AG09319 (cell line): ENCODE results near the gene FOLR3.

Source experiments
- DNase-seq: peaks from one replicate; pipeline ENCODE4 v3.0.0-alpha.2; 2010; ENCODE audit warnings: low read depth; ENCODE audit errors: extremely low read depth
- TF ChIP-seq, protein P1 (sequence below): IDR thresholded peaks from 2 replicates; pipeline ENCODE4 v1.5.1; 2011; ENCODE audit warnings: low read depth, mild to moderate bottlenecking, inconsistent platforms, low read length, moderate library complexity

The FOLR3 gene

DNA sequence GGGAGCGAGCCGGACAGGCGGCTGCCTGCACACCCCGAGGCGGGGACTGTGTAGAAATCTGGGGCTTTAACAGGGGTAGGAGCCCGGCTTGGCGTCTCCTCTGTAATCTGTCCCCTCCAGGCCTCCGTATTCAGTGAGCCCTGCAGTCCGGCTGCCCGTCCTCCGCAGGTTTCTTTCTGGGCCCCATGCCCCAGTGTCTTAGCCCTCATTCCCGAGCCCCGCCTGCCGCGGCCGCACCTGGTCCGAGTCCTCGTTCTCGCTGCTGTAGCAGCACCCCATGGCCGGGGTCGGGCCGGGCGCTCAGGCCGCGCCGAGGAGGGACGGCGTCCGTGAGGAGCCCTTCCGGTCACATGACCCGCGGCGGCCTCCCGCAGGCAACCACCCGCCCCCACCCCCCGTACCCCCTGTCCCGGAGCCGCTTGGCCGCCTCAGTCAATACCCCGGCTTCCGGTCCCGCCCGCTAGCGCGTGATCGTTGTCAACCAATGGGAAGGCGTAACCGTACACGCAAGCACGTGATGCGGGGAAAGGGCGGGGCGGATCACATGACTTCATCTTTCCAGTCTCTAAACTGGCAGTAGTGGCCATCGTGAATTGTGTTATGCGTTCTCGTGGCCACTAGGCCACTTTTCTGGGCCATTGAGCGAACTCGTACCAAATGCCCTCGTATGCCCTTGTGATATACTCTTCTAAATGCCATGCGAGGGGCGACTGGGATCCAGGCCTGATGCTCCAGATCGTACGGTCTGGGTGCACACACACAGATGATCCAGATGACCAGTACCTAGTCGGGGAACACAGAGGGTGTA is 32.4 kb upstream of the FOLR3 start, which contains the start of gene LAMTOR1:
Gene LAMTOR1, minus strand, starts transcription at position 352 of the 808 bp plus-strand sequence. Its CDS starts 73 bp downstream, at position 279.
- DNase-seq = peak; percentile 97

DNA sequence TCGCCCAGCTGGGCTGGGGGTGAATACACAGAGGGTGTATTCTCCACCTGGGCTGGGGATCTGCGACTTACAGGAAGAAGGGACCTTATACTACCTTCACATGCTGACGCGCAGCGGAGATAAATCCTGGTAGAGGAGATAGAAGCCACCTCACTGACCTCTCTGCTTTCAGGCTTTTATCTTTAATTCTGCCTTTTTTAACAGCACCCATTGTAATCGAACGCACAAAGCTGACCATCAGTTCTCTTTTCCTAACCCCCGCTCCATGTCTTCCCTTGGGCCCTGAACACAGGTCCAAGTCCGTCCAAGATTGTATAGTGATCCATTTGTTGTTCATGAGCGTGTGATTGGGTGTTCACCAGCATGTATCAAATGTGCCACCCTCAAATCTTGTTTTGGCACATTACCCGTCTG is 31.8 kb upstream of the FOLR3 start:
- TF ChIP-seq, protein P1, sequence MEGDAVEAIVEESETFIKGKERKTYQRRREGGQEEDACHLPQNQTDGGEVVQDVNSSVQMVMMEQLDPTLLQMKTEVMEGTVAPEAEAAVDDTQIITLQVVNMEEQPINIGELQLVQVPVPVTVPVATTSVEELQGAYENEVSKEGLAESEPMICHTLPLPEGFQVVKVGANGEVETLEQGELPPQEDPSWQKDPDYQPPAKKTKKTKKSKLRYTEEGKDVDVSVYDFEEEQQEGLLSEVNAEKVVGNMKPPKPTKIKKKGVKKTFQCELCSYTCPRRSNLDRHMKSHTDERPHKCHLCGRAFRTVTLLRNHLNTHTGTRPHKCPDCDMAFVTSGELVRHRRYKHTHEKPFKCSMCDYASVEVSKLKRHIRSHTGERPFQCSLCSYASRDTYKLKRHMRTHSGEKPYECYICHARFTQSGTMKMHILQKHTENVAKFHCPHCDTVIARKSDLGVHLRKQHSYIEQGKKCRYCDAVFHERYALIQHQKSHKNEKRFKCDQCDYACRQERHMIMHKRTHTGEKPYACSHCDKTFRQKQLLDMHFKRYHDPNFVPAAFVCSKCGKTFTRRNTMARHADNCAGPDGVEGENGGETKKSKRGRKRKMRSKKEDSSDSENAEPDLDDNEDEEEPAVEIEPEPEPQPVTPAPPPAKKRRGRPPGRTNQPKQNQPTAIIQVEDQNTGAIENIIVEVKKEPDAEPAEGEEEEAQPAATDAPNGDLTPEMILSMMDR = no peak
- DNase-seq = no peak

More for the DNA sequence above, 32.4 kb upstream of the FOLR3 start, which contains the start of gene LAMTOR1:
- TF ChIP-seq, protein P1 = peak; percentile 25

DNA sequence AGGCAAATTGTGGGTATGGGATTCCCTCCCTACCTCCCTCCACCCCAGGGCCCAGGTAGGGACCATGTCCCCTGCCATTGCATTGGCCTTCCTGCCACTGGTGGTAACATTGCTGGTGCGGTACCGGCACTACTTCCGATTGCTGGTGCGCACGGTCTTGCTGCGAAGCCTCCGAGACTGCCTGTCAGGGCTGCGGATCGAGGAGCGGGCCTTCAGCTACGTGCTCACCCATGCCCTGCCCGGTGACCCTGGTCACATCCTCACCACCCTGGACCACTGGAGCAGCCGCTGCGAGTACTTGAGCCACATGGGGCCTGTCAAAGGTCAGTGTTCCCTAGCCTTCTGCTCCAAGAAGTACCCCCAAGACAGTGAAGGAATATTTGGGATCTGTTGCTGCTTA is 29.6 kb upstream of the FOLR3 start, which contains the start of gene TOMT:
Gene TOMT, plus strand, starts transcription at position 37 of the 400 bp plus-strand sequence. Its CDS starts 28 bp downstream, at position 65.
- DNase-seq = no peak
- TF ChIP-seq, protein P1 = no peak

DNA sequence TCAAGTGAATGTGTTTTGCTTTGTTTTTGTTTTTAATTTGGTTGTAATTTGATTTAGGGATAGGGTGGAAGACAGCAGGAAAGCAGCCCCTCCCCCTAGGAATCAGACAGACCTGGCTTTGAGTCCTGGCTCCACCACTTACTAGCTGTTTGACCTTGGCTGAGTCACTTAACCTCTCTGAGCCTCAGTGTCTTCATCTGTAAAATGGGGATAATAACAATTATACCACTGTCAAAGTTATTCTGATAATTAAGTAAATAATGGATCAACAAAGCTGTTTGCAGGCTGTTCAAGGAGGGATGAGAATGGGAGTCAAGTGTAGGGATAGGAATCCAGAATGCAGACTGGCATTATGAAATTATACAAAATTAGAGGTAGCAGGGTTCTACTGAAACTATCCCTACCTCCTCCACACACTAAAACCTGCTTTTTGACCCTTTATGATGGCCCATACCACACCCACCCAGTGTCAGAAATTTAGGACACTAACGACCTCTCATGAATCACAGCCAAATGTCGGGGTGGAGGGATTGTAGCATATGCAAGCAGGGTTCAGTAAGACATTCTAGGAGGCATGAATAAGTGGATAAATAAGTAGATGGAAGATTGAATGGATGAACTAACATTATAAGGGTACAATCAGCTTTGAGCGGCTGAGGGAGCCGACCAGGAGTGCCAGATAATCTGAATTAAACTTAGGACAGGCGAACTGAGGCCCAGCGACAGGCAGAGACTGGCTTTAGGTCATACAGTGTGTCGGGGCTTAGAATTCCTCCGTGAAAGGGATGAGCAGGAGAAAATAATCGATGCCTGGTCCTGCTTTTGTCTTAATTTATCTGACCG is 24.0 kb upstream of the FOLR3 start:
- TF ChIP-seq, protein P1 = no peak
- DNase-seq = no peak

DNA sequence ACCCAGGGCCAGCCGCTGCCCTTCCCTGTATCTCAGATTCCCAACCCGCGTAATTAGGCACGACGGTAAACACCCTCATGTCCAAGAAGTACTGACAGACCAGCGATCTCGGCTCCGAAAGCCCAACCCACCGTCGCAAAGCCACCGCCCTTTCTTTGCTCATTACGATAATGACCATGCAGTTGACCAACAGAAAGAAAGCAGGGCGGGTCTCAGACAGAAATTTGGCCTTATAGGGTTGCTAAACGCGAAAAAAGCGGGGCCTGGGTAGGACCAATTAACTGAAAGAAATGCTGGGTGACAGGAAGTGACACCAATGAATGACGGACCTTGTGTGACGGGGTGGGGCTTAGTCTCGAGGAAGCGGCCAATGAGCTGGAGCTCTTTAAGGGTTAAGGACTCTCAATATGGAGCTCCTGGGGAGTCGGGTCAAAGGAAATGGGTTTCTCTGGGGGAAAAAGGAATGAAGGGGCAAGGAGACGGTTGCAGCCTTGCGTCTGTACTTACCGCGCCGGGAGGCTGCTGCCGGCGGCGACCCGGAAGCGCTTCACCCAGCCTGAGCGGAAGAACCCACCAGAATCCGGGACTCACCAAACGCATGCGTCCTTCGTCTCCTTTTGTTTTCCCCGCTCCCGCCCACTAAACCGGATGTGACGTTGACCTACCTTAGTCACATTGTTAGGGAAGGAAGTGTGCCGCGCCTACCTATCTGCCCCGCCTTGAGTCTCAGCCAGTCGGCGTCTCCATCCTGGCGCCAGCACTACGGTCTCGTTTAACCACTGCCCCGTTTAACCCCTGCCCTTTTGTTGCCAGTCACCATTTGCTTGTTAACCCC is 23.2 kb upstream of the FOLR3 start, which contains the start of gene ANAPC15:
Gene ANAPC15, minus strand, starts transcription at position 553 of the 835 bp plus-strand sequence. CDS start 1,419 bp downstream, outside the sequence.
- peak; percentile 99 for DNase-seq
- TF ChIP-seq, protein P1 = no peak

DNA sequence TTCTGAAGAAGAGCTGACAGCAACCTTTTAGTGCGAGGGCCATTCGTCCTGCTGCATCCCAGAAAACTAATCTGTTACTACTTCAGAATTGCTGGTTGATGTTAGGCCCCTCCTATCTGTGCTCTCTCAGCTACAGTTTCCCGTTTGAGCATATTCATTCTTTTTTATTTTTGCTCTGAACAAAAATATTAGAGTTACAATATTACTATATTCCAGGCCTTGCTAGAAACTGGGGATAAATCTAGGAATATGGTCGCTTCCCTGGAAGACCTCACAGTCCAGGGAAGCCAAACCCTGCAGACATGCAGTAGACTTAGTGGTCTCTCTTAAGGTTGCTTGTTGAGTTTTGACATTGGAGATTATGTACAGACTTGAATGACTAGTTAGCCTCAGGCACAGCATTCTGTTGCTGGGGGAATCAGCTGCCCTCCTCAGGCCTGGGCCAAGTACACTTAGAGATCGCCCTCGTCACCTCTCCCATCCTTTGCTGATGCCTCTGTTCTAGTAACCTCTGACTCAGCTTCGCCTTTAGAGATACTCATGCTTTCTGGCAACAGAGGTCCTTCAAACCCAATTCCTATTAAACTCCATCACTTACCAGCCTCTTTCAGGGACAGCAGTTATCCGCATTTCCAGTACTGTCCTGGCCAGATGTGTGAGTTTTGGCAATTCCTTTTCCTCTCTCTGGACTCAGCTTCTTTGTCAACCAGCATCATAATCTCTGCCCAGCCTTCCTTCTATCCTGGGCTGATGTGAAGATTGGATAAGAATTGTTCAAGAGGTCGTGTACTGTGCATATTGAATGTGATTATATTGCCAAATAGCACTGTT is 22.3 kb upstream of the FOLR3 start:
- DNase-seq = no peak
- TF ChIP-seq, protein P1 = no peak
